CMK (cell line): Measurements from ENCODE around the gene TTLL1.
"Not testable (repeated sequence)": the region's sequence is repeated elsewhere in the genome, so short reads cannot be mapped to it uniquely, and the experiment has no call there.

Experiments used
- DNase-seq: peaks from one replicate; pipeline ENCODE4 v3.0.0-alpha.2; 2010; ENCODE audit warnings: low read depth

The TTLL1 gene

GRCh38 chr22:43066844-43067385, 22.3 kb downstream of the TTLL1 start:
- DNase-seq = no peak

- DNase-seq = no peak
Observed at GRCh38 chr22:43066134-43066533, 23.1 kb downstream of the TTLL1 start.

- DNase-seq = no peak
Observed at GRCh38 chr22:43060183-43060582, 29.0 kb downstream of the TTLL1 start.

DNA sequence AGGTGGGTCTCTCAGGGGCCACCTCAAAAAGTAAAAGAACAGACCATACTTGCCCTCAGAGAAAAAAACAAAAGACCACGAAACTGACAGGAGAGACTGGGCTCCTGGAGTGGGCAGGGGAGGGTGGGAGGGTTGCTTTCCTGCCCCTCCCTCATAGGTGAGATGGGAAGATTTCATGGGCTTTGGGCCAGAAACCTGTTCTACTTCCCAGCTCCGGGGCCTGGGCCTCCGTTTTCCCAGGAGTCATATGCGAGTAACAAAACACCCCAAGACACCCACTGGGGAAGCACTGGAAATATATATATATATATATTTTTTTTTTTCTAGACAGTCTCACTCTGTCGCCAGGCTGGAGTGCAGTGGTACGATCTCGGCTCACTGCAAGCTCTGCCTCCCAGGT, 31.6 kb downstream of the TTLL1 start:
- DNase-seq = no peak

GRCh38 chr22:43053176-43053575, 36.0 kb downstream of the TTLL1 start:
- DNase-seq = no peak

GRCh38 chr22:43050995-43051394, 38.2 kb downstream of the TTLL1 start:
- DNase-seq = no peak

- DNase-seq = no peak
Observed at GRCh38 chr22:43047605-43048004, 41.6 kb downstream of the TTLL1 start.

- no peak for DNase-seq
Observed at GRCh38 chr22:43044290-43044712, 44.9 kb downstream of the TTLL1 start.

DNA sequence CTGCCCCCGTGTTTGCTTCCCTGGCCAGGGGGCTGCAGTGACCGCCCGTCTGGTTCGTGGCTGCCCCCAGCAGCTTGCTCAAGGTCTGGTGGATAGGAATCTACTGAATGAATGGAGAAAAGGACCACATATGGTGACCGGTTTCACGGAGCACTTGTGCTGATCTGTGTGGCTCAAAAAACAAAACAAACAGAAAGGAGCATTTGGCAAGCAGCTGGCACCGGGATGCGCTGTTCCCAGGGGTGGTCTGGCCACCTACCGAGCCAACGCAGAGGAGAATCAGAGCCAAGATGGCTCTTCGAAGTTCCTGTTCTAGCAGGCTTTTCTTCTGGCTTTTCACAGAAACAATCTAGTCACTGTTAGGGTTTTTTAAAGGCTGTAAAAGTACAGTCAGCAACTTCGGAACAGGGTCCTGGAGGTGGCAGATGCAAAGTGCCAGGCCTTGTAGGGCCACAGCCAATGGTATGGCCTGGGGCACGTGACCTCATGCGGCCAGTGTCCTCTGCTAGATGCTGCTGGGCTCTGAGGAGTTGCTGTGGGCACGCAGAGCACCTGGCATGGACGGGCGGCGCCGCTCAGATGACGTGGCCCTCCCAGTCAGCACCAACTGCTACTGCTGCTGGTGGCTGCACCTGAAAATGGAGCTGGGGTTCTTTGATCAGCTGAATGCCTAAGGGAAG, 47.0 kb downstream of the TTLL1 start:
- no peak for DNase-seq

GRCh38 chr22:43039800-43040199, 49.4 kb downstream of the TTLL1 start:
- DNase-seq = no peak

DNA sequence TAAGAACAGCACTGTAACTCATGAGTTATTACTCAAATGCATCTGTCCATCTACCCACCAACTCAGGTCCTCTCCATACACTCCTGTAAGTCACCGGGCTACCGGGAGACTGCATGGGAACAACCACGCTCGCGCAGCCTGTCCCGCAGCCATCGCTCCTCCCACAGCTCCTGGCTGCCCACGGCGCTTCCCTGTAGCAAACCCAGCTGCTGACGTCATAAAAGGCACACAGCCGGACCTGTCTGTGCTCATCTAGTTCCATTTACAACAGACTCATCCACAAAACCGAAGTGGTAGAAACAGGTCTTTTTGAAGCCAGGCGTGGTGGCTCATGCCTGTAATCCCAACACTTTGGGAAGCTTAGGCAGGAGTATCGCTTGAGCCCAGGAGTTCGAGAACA, 50.9 kb downstream of the TTLL1 start:
- DNase-seq = no peak

DNA sequence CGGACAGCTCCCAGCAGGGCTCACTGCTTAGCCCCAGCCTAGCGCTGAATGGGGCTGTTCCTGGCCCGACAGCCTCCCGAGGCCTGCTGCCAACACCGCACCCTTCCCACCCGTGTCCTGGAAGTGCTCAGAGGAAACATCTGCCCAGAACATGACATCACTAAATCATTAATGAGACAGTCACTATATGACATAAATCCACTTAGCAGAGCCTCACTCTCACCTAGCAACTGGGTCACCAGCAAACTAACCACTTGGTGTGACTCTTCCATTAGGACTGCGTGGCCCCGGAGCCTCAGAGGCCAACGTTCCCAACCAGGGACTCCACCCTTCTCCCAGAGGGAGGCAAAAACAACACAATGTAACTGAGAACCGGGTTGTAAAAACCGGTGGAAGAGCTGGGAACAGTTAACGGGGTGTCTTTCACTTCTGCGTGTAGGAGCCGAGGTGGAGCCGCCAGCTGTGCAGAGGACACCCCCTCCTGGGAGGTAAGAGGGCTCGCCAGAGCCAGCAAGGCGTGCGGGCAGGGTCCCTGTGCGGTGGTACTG, 52.8 kb downstream of the TTLL1 start:
- DNase-seq = no peak

- no peak for DNase-seq
Observed at GRCh38 chr22:43035250-43035649, 53.9 kb downstream of the TTLL1 start.

GRCh38 chr22:43031617-43032016, 57.6 kb downstream of the TTLL1 start:
- DNase-seq = no peak

DNA sequence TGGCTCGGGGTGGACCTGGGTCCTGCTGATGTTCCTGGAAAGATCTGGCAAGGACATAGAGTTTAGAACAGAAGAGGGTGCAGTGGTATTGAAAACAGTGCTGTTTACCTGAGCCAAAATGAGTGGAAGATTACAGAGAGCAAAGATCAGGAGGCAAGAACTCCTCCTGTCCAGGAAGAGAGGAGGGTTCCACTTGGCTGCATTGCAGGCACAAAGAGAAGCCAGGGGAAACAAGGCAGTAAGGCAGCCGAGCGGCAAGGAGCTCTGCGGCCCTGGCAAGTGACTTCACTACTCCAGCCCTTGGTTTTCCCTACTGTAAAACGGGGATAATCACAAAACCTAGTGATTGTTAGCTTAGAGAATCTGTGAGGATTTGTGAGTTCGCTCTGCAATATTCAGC, 70.6 kb downstream of the TTLL1 start:
- DNase-seq = no peak

GRCh38 chr22:43017525-43018460, 71.4 kb downstream of the TTLL1 start:
- DNase-seq = no peak

GRCh38 chr22:43016150-43016549, 73.0 kb downstream of the TTLL1 start:
- DNase-seq = not testable (repeated sequence)

DNA sequence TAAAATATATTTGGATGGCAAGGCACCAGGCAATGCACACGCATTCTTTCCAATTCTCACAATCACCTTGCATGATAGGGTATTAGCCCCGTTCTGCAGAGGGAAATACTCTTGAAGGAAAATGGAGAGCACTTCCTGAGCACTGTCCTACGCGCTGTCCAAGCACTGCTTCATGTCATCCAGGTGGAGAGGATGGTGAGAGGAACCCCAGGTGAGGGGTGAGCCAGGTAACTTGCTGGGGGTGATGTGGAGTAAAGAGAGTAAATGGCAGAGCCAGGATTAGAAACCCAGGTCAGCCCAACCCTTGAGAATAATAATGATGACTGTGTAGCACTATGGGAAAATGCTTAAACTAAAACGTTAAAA, 73.5 kb downstream of the TTLL1 start:
- no peak for DNase-seq

GRCh38 chr22:43014869-43015676, 74.1 kb downstream of the TTLL1 start, which contains the start of gene PACSIN2:
TSS of gene PACSIN2 (minus strand) at chr22:43015149. CDS start at chr22:42912080, 103,069 bp downstream.
- peak; percentile 99 for DNase-seq

GRCh38 chr22:43014316-43014868, 74.8 kb downstream of the TTLL1 start:
- DNase-seq = no peak
